Testis (tissue), 3 donors: ENCODE results near the gene MED17. TPM values are rescaled to one million over a fixed set of nuclear protein-coding genes. Genes with fewer than 3 reads are reported as not detected.

ENCODE experiments used
- DNase-seq: peaks from one replicate; pipeline ENCODE4 v3.0.0-alpha.2; 2019
- H3K27ac ChIP-seq, 2 donors: fragments of 200-600 bp; sonication (generic); one replicate each; pipeline ENCODE4 v1.5.1; 2019
- H3K27me3 ChIP-seq: fragments of 200-600 bp; sonication (generic); one replicate; pipeline ENCODE4 v1.5.1; 2019
- H3K36me3 ChIP-seq: fragments of 200-600 bp; sonication (generic); one replicate; pipeline ENCODE4 v1.5.1; 2017; ENCODE audit warnings: low read depth; ENCODE audit errors: missing control alignments
- H3K4me1 ChIP-seq: fragments of 200-600 bp; sonication (generic); one replicate; pipeline ENCODE4 v1.5.1; 2019
- H3K4me3 ChIP-seq, 2 donors: fragments of 200-600 bp; sonication (generic); one replicate each; pipeline ENCODE4 v1.5.1; 2017 to 2019
- H3K9me3 ChIP-seq: fragments of 200-600 bp; sonication (generic); one replicate; pipeline ENCODE4 v1.5.1; 2017
- CTCF ChIP-seq, 3 experiments: fragments of 450-650 bp in 2 of 3; fragments of 200-600 bp in 1 of 3; sonication (generic) in 1 of 3; IDR thresholded peaks; one replicate each; pipeline ENCODE4 v1.5.1; 2016 to 2019; ENCODE audit warnings: antibody characterized with exemption in 3 of 3, mild to moderate bottlenecking in 2 of 3, moderate library complexity in 1 of 3
- POLR2A ChIP-seq: fragments of 450-650 bp; IDR thresholded peaks from one replicate; pipeline ENCODE4 v1.6.1; 2017; ENCODE audit warnings: antibody characterized with exemption, mild to moderate bottlenecking, moderate library complexity
- WGBS, 2 donors: methylation state at CpG; one replicate each; pipeline ENCODE4 v1.1.5; 2018; 5-methylcytosine and 5-hydroxymethylcytosine counted together
- intact Hi-C: fragments of 100-400 bp; cut with DNase I; formaldehyde crosslinking; loops from one replicate; pipeline ENCODE4 v1.15.1; 2023; ENCODE audit warnings: low total_unique reads
- polyA plus RNA-seq: library from polyadenylated mRNA; stranded (reverse); fragments of 350-450 nt; fragmentation: Illumina TruSeq; extraction: RNeasy Lipid Tissue Mini Kit (QIAGEN cat#74804); gene quantifications from one replicate; pipeline ENCODE4 v1.2.3, GENCODE V29; 2014; ENCODE audit warnings: low read depth, low replicate concordance; ENCODE audit not compliant: insufficient read depth
- total RNA-seq, 2 donors: library from RNA; depleted of rRNA; stranded (reverse); fragments of >200 nt; gene quantifications; one replicate each; pipeline ENCODE4 v1.2.3, GENCODE V29; 2016

Gene MED17
- total and polyA plus RNA-seq, 3 donors from 2014 or later, result 22.4 to 29.8 (median 23.2) TPM

GRCh38 chr11:93817426-93818348 is 33.6 kb downstream of the MED17 start:
- no peaks in the 10 kb centered on the region for H3K27me3 ChIP-seq
- DNase-seq, result no peak
- no peak for TF ChIP-seq POLR2A
- TF ChIP-seq CTCF (IDR thresholded peaks at IDR 0.05), result no peak
- intact Hi-C loops, result no loop called here
- H3K4me3 ChIP-seq, result no peak overlapping the region
- H3K9me3 ChIP-seq, result no peaks in the 10 kb centered on the region
- H3K27ac ChIP-seq, result no peak overlapping the region
- WGBS, 2 donors, result 51 to 73% methylated on average over 4 of the region's 4 CpGs
- no peaks in the 10 kb centered on the region for H3K4me1 ChIP-seq
- no peaks in the 10 kb centered on the region for H3K36me3 ChIP-seq

GRCh38 chr11:93819966-93820695 is 36.0 kb downstream of the MED17 start:
- Histone ChIP-seq H3K27me3 (no peaks in the 10 kb centered on the region), H3K4me1 (no peaks in the 10 kb centered on the region), H3K36me3 (no peaks in the 10 kb centered on the region), H3K9me3 (no peaks in the 10 kb centered on the region), H3K27ac (no peak overlapping the region), H3K4me3 (no peak overlapping the region)
- DNase-seq, result no peak
- TF ChIP-seq CTCF (IDR thresholded peaks at IDR 0.05) (no peak), POLR2A (no peak)
- WGBS, 2 donors, result 91 to 92% methylated on average over 8 of the region's 8 CpGs
- intact Hi-C loops, result no loop called here

- no peak for DNase-seq
- 81 to 87% methylated on average over 13 to 14 of the region's 14 CpGs for WGBS, 2 donors
- TF ChIP-seq POLR2A (no peak), CTCF (IDR thresholded peaks at IDR 0.05) (no peak)
- Histone ChIP-seq H3K36me3 (no peaks in the 10 kb centered on the region), H3K4me1 (no peaks in the 10 kb centered on the region), H3K27ac (no peak overlapping the region), H3K4me3 (no peak overlapping the region), H3K27me3 (no peaks in the 10 kb centered on the region), H3K9me3 (no peaks in the 10 kb centered on the region)
- intact Hi-C loops, result no loop called here
Measured at GRCh38 chr11:93820847-93821246, 36.8 kb downstream of the MED17 start.

GRCh38 chr11:93821617-93822016 is 37.5 kb downstream of the MED17 start:
- H3K4me1 ChIP-seq, result no peaks in the 10 kb centered on the region
- no peaks in the 10 kb centered on the region for H3K9me3 ChIP-seq
- intact Hi-C loops, result no loop called here
- no peak overlapping the region for H3K4me3 ChIP-seq
- H3K27ac ChIP-seq, result no peak overlapping the region
- no peaks in the 10 kb centered on the region for H3K36me3 ChIP-seq
- DNase-seq, result no peak
- no peaks in the 10 kb centered on the region for H3K27me3 ChIP-seq
- WGBS, 2 donors, result 51 to 60% methylated on average over 2 of the region's 2 CpGs
- TF ChIP-seq CTCF (IDR thresholded peaks at IDR 0.05) (no peak), POLR2A (no peak)
